Tibial nerve (tissue), 4 donors: Measurements from ENCODE around the gene CUL9. TPM values are rescaled to one million over a fixed set of nuclear protein-coding genes. Genes with fewer than 3 reads are reported as not detected.

Source experiments
- DNase-seq, 2 donors: peaks; one replicate each; pipeline ENCODE4 v3.0.0-alpha.2; 2019; ENCODE audit warnings: low spot score in 2 of 2
- H3K27ac ChIP-seq, 4 donors: fragments of 200-600 bp; sonication (generic) in 3 of 4; one replicate each; pipeline ENCODE4 v1.5.1; 2017 to 2019; ENCODE audit warnings: mild to moderate bottlenecking in 1 of 4
- H3K27me3 ChIP-seq, 2 donors: fragments of 200-600 bp; sonication (generic) in 1 of 2; one replicate each; pipeline versions ENCODE4 v1.5.1 to v1.6.0; 2017 to 2019
- H3K36me3 ChIP-seq, 3 donors: fragments of 200-600 bp; sonication (generic); one replicate each; pipeline ENCODE4 v1.5.1; 2018 to 2019
- H3K4me1 ChIP-seq, 4 donors: fragments of 200-600 bp; sonication (generic) in 3 of 4; one replicate each; pipeline ENCODE4 v1.5.1; 2017 to 2019
- H3K4me3 ChIP-seq, 4 donors: fragments of 200-600 bp; sonication (generic) in 3 of 4; one replicate each; pipeline ENCODE4 v1.5.1; 2017 to 2019; ENCODE audit warnings: mild to moderate bottlenecking in 1 of 4, moderate library complexity in 1 of 4
- H3K9me3 ChIP-seq, 4 donors: fragments of 200-600 bp; sonication (generic) in 3 of 4; one replicate each; pipeline ENCODE4 v1.5.1; 2017 to 2019
- CTCF ChIP-seq, 5 experiments: fragments of 200-600 bp in 3 of 5; fragments of 450-650 bp in 2 of 5; sonication (generic) in 3 of 5; IDR thresholded peaks; one replicate each; pipeline ENCODE4 v1.5.1; 2016 to 2019; ENCODE audit warnings: antibody characterized with exemption in 5 of 5, mild to moderate bottlenecking in 3 of 5, moderate library complexity in 2 of 5
- EP300 ChIP-seq, 2 donors: sonication (generic); formaldehyde crosslinking; IDR thresholded peaks; one replicate each; pipeline ENCODE4 v1.6.1; 2017; ENCODE audit warnings: antibody characterized with exemption in 2 of 2, mild to moderate bottlenecking in 1 of 2
- POLR2A ChIP-seq, 2 donors: fragments of 450-650 bp; IDR thresholded peaks; one replicate each; pipeline ENCODE4 v1.6.1; 2017; ENCODE audit warnings: antibody characterized with exemption in 2 of 2, mild to moderate bottlenecking in 2 of 2, moderate library complexity in 2 of 2
- WGBS, 2 donors: methylation state at CpG; one replicate each; pipeline ENCODE4 v1.1.5; 2018; 5-methylcytosine and 5-hydroxymethylcytosine counted together
- total RNA-seq, 4 donors: library from RNA; depleted of rRNA; stranded (reverse); fragments of >200 nt; gene quantifications; one replicate each; pipeline ENCODE4 v1.1.0, GENCODE V29; 2016

CUL9 gene
- total RNA-seq, 4 donors from 2014 or later, result 47.9 to 76.2 (median 49.3) TPM

GRCh38 chr6:43147691-43148477 lies 34.1 kb upstream of the CUL9 start:
- H3K27ac ChIP-seq, result no peak overlapping the region
- no peak overlapping the region for H3K4me3 ChIP-seq
- DNase-seq, result no peak
- TF ChIP-seq CTCF (IDR thresholded peaks at IDR 0.05) (no peak), EP300 (IDR thresholded peaks at IDR 0.05) (no peak), POLR2A (IDR thresholded peaks at IDR 0.05) (no peak)
- H3K27me3 ChIP-seq, result no peaks in the 10 kb centered on the region
- H3K4me1 ChIP-seq, result peaks cover 4 to 11% (median 8%) of the 10 kb centered on the region in 4 donors
- no peaks in the 10 kb centered on the region for H3K36me3 ChIP-seq
- no peaks in the 10 kb centered on the region for H3K9me3 ChIP-seq
- WGBS, 2 donors, result 87 to 89% methylated on average over 6 of the region's 6 CpGs

GRCh38 chr6:43149265-43149664 lies 32.7 kb upstream of the CUL9 start:
- Histone ChIP-seq H3K4me1 (no peaks in the 10 kb centered on the region), H3K27me3 (no peaks in the 10 kb centered on the region), H3K36me3 (no peaks in the 10 kb centered on the region), H3K4me3 (no peak overlapping the region), H3K27ac (no peak overlapping the region), H3K9me3 (no peaks in the 10 kb centered on the region)
- no peak for DNase-seq
- TF ChIP-seq POLR2A (IDR thresholded peaks at IDR 0.05), result no peak
- TF ChIP-seq EP300 (IDR thresholded peaks at IDR 0.05), result no peak
- TF ChIP-seq CTCF (IDR thresholded peaks at IDR 0.05), result no peak
- 100% methylated on average over 1 of the region's 1 CpG for WGBS, 2 donors

GRCh38 chr6:43150051-43150751 lies 31.8 kb upstream of the CUL9 start:
- Histone ChIP-seq H3K27me3 (no peaks in the 10 kb centered on the region), H3K4me1 (no peaks in the 10 kb centered on the region), H3K4me3 (no peak overlapping the region), H3K27ac (no peak overlapping the region), H3K36me3 (no peaks in the 10 kb centered on the region), H3K9me3 (no peaks in the 10 kb centered on the region)
- 43 to 55% methylated on average over 7 of the region's 7 CpGs for WGBS, 2 donors
- DNase-seq, result no peak
- TF ChIP-seq EP300 (IDR thresholded peaks at IDR 0.05), result no peak
- TF ChIP-seq POLR2A (IDR thresholded peaks at IDR 0.05), result no peak
- no peak for TF ChIP-seq CTCF (IDR thresholded peaks at IDR 0.05)

- no peak for TF ChIP-seq EP300 (IDR thresholded peaks at IDR 0.05)
- TF ChIP-seq CTCF (IDR thresholded peaks at IDR 0.05), result no peak
- TF ChIP-seq POLR2A (IDR thresholded peaks at IDR 0.05), result no peak
- Histone ChIP-seq H3K27ac (no peak overlapping the region), H3K9me3 (no peaks in the 10 kb centered on the region), H3K27me3 (no peaks in the 10 kb centered on the region), H3K4me3 (no peak overlapping the region), H3K36me3 (no peaks in the 10 kb centered on the region), H3K4me1 (no peaks in the 10 kb centered on the region)
- DNase-seq, result no peak
- WGBS, 2 donors, result 86 to 93% methylated on average over 11 of the region's 11 CpGs
These were observed 22.4 kb upstream of the CUL9 start for GRCh38 chr6:43159599-43159998.

GRCh38 chr6:43163899-43164298 lies 18.1 kb upstream of the CUL9 start:
- H3K9me3 ChIP-seq, result no peaks in the 10 kb centered on the region
- H3K4me3 ChIP-seq, result no peak overlapping the region
- no peaks in the 10 kb centered on the region for H3K36me3 ChIP-seq
- no peak for TF ChIP-seq POLR2A (IDR thresholded peaks at IDR 0.05)
- TF ChIP-seq EP300 (IDR thresholded peaks at IDR 0.05), result no peak
- H3K27me3 ChIP-seq, result no peaks in the 10 kb centered on the region
- H3K4me1 ChIP-seq, result no peaks in the 10 kb centered on the region
- no peak overlapping the region for H3K27ac ChIP-seq
- no peak for DNase-seq
